Stimulated activated CD4-positive, alpha-beta T cell treated with anti-CD3 and anti-CD28 coated beads, Interleukin-15, amount 100 ng/mL, for 1 hour (primary cell): ENCODE data around the gene EDNRB.
"Not testable (repeated sequence)": the region's sequence is repeated elsewhere in the genome, so short reads cannot be mapped to it uniquely, and the experiment has no call there.

Experiments
- DNase-seq, 2 donors: peaks; one replicate each; pipeline ENCODE4 v3.0.0-alpha.2; 2020; ENCODE audit warnings: low read depth in 1 of 2, low spot score in 1 of 2

EDNRB gene

DNA sequence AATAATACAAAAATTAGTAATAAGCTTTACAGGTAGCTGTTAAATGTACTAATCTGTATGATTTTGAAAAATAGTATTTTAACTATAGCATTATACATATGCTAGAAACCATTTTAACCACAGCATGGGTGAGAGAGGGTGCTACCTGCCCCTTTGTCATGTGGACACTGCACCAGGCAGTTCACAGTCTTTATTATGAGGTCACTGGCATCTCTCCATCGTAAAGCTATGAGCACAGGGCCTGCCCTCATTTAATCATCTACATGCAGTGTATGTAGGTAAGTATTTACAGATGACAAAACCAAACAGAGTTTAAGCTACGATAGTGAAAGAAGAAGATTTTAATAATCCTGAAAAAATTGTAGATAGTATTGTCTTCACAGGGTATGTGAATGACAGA, 21.7 kb downstream of the EDNRB start:
- DNase-seq, result no peak

DNA sequence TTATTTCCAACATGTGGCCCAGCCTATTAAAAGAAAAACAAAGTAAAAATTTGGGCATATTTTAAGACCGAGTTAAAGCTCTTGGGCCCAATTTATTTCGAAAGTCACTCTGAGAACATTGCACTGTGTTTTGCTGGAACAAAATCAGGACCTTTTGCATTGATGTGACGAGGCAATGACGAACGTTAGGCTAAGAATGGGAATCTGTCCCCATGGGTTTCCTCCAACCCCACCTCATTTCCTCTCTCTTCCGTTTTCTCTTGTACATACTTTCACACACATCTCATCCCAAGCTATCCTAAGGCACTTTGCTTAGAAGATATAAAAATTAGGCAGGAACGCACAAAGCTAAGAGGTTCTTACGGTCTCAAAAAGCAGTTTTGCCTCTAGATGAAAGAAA, 22.1 kb downstream of the EDNRB start:
- no peak for DNase-seq

DNA sequence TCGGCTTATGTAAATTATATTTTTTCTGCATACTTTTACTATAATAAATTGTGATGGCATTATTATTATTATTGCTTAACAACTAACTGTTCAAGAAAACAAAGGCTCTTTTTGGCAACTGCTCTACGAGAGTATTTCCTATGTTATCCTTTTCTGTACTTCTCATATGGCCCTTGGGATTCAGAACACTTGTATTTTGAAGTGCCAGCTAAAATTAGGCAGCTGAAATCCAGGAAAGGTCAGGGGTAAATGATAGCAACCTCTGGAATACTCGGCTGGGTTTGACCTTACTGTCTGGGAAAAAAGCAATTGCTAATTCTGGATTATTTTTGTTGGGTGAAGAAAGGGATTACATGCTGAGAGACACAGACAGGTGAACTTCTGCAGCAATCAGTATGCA, 23.9 kb downstream of the EDNRB start:
- no peak for DNase-seq

DNA sequence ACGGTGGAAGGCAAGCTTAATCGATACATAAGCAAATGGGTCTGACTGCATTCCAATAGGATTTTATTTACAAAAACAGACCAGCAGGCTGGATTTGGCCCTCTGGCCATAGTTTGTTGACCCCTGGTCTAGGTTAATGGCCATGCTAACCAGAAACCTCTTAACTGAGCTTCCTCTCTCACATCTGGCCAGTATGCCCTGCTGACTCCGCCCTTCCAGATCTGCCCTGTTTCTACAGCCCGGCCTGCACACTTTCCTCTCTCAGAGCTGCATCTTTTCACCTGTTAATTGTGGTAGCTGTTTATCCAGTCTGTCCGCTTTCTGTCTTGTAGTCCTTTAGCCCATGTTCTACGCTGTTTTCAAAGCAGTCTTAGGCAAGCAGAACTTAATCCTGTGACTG, 25.6 kb downstream of the EDNRB start:
- DNase-seq, result no peak

DNA sequence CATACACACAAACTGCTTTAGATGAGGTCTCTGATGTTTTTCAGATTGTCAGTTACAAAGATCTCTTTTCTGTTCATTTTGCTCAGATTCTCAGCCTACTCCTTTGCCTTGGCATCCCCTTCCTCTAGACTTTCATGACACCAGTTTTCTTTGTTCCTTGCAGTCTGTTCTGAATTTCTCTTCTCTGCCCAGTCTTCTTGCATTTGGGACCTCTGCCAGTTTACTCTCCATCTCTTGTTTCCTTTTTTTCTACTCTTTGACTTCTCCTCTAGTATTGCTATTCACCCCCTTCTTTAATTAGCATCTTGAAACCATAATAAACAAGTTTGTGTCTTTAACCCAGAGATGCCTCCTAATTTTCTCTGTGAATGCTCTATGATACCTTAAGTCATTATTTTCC, 26.1 kb downstream of the EDNRB start:
- no peak for DNase-seq

DNA sequence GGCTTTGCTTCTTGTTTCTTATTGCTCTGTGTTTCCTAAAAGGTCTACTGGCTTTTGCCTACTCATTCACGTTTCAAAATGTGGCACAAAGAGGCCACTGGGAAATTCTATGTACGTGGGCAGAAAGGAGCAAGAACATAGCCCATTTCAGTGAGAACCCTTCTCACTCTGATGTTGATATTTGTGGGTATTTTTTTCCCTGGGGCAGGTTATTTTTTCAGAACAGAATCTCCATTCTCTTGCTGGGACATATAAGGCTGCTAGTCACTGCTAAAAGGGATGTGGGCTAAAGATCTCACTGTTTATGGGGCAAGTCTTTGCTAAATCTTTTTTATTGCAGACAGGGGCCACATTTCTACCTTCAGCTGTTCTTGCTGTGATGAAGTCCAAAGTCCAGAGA, 27.1 kb downstream of the EDNRB start:
- no peak for DNase-seq

GRCh38 chr13:77891041-77891440, 27.6 kb downstream of the EDNRB start:
- no peak for DNase-seq

DNA sequence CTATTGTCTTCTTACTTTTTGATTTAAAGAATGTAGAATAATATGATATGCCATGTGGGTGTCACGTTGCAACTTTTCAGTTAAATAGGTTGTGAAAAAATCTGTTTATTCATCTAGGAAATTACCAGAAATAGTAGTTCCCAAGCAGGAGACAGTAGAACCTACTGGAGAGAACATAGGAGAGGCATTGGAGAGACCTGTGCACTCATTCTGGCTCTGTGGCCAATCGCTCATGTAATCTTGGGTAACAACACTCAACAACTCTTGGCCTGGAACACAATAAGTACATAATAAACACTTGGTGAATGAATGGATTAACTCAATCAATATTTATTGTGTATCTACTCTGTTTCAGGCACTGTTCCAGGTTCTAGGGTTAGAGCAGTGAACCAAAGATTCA, 35.3 kb downstream of the EDNRB start:
- no peak for DNase-seq

GRCh38 chr13:77878190-77878589, 40.4 kb downstream of the EDNRB start:
- DNase-seq, result no peak

GRCh38 chr13:77876176-77876575, 42.5 kb downstream of the EDNRB start:
- no peak for DNase-seq

DNA sequence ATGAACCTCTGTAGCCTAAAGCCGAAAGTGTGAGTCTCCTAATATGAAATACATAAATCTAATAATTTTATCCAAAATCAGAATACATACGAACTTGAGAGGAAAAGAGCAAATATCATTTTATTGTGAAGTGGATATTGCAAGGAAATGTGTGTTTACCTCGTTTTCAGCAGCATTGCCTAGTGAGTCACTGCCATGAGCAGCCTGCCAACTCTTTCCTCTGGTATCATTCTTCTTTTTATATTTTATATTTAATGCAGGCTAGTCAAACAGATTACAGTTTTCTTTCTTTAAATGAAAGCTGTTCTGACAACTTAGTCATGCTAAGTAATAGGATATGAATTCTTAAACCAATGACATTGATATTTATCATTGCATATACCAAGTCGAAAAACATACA, 44.2 kb downstream of the EDNRB start:
- no peak for DNase-seq

DNA sequence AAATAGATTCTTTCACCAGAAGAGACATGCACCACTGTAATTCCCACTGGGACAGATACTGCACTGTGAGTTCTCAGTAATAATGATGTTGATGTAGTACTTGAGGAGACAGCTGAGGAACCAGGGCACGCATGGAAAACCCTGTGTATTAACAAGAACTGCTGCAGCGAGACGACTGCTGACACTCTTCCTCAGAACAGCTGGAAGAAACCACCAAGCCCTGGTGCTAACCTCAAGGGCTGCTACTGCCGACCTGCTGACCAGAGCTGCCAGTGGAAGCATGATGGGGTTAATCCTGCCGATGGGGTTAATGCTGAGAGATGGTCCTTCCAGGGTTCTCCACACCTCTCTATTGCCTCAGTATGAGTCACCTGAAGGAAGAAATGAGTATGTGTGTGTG, 45.6 kb downstream of the EDNRB start:
- DNase-seq, result no peak

- DNase-seq, result no peak
Observed at GRCh38 chr13:77871596-77871995, 47.0 kb downstream of the EDNRB start.

GRCh38 chr13:77868717-77869116, 49.9 kb downstream of the EDNRB start:
- no peak for DNase-seq

- no peak for DNase-seq
Observed at GRCh38 chr13:77866971-77867370, 51.7 kb downstream of the EDNRB start.

- DNase-seq, result no peak
Observed at GRCh38 chr13:77865622-77866021, 53.0 kb downstream of the EDNRB start.

DNA sequence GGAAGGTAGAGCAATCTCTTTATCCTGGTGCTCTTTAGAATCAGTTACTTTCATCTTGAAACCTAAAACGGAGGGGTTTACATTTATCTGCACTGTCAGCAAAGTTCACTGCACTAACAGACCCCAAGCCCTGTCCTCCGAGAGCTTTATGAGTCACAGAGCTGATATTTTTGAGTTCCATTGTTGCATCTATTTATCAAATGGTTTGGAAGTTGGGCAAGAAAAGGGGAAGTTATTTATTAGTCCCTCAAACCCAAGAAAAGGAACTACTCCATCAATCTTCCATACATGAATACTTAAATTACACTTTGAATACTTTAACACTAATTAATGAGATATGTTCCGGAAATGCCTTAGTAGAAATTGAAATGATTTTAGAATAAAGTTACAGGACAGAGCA, 55.5 kb downstream of the EDNRB start:
- no peak for DNase-seq

DNA sequence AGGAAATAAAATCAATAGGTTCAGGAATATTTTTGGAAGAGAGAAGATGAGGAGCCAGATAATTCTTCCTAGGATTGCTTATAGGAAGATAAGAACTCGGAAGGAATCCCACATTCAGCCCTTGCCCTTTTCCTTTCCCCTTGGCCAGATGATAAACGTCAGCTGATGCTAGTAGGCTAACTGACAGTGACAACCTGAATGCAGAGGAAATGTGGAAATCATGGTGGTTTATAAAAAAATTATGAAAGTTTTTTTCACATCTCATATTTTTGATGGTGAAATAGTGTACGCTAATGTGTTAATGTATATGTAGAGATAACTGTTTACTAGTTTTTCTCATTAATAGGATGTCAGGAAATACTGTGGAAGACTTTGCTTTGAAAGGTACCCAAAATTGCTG, 56.9 kb downstream of the EDNRB start:
- no peak for DNase-seq

GRCh38 chr13:77860507-77860981, 58.1 kb downstream of the EDNRB start:
- DNase-seq, result no peak

DNA sequence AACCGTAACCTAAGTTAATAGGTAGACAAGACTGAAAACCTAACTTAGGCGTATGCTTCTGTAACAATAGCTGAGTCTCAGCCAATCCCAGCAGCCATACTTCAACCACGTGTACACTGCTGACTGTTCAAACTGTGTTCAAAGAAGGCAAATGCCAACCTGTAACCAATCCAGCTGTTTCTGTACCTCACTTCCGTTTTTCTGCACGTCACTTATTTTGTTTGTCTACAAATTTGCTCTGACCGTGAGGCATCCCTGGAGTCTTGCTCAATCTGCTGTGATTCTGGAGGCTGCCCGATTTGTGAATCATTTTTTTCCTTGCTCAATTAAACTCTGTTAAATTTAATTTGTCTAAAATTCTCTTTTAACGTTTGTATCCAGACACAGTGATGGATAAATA, 59.2 kb downstream of the EDNRB start:
- no peak for DNase-seq

GRCh38 chr13:77857531-77858209, 61.0 kb downstream of the EDNRB start:
- no peak for DNase-seq

DNA sequence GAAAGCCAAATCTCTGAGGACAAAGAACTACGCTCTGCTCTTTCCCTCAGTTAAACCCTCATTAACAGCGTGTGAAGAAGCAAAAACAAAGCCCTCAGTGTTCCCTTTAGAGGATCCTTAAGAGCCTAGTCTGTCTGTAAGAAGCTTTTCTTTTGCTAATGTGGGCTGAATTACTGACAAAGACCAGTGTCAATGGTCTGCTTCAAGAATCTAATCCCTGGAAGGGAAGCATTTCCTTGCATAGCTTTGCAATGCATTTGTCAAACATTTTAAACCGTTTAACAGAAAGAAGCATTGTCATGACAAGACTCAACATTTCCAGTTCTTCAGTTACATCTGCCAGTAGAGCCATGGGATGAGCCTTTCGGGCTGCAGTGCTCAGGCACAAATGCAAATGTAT, 64.9 kb downstream of the EDNRB start:
- no peak for DNase-seq

- DNase-seq, result not testable (repeated sequence)
Observed at GRCh38 chr13:77848050-77848449, 70.6 kb downstream of the EDNRB start.

GRCh38 chr13:77846173-77846572, 72.5 kb downstream of the EDNRB start:
- DNase-seq, result no peak
